ENCODE results near the gene TMEM17.

GRCh38 chr2:62458206-62458641, 47.8 kb downstream of the TMEM17 start:
- no peak for TF ChIP-seq CTCF (IDR thresholded peaks at IDR 0.05)
- TF ChIP-seq SIN3A (IDR thresholded peaks at IDR 0.05; ENCODE audit: borderline replicate concordance, insufficient read depth, low read depth, low read length): no peak
- TF ChIP-seq POLR2AphosphoS5 (IDR thresholded peaks at IDR 0.05; ENCODE audit: low read depth, low read length): no peak
- TF ChIP-seq REST (IDR thresholded peaks at IDR 0.05; ENCODE audit: insufficient read depth in 1 of 2, low read depth in 2 of 2, low read length in 1 of 2): no peak
- TF ChIP-seq TCF7L2 (IDR thresholded peaks at IDR 0.05; ENCODE audit: low read depth, low read length): no peak

Measured in Panc1 (cell line).